Gastrocnemius medialis (tissue), 4 donors: Measurements from ENCODE around the gene PTTG1IP.

Source experiments
- CTCF ChIP-seq, 5 experiments: fragments of 450-650 bp in 3 of 5; fragments of 200-600 bp in 2 of 5; sonication (generic) in 2 of 5; IDR thresholded peaks in 4 of 5; conservative IDR thresholded peaks in 1 of 5; 1 replicate in 4 of 5; 2 replicates in 1 of 5; pipeline ENCODE4 v1.5.1; 2016 to 2019; ENCODE audit warnings: antibody characterized with exemption in 5 of 5, mild to moderate bottlenecking in 3 of 5, moderate library complexity in 3 of 5
- POLR2A ChIP-seq, 2 donors: fragments of 450-650 bp; IDR thresholded peaks; one replicate each; pipeline ENCODE4 v1.6.1; 2017; ENCODE audit warnings: antibody characterized with exemption in 2 of 2, mild to moderate bottlenecking in 2 of 2, moderate library complexity in 2 of 2

- TF ChIP-seq CTCF (IDR thresholded peaks at IDR 0.05 in 4 of 5, conservative IDR thresholded peaks at IDR 0.05 in 1 of 5) (no peak), POLR2A (IDR thresholded peaks at IDR 0.05) (no peak)
Measured at GRCh38 chr21:44896561-44897286, 23.2 kb upstream of the PTTG1IP start.
